GM18907 (cell line): ENCODE data around the gene SH3RF3.

Source experiments
- ATAC-seq: cut with Tn5 transposase; IDR thresholded peaks from one replicate; pipeline ENCODE4 v1.9.1; 2021; ENCODE audit warnings: mild to moderate bottlenecking, moderate library complexity; ENCODE audit not compliant: unreplicated experiment

SH3RF3 gene

GRCh38 chr2:109439390-109439786 is 310.4 kb downstream of the SH3RF3 start:
- no peak for ATAC-seq

GRCh38 chr2:109439986-109440385 is 311.0 kb downstream of the SH3RF3 start:
- no peak for ATAC-seq

- no peak for ATAC-seq
Observed at GRCh38 chr2:109440499-109441156, 311.6 kb downstream of the SH3RF3 start.

GRCh38 chr2:109442715-109443319 is 313.8 kb downstream of the SH3RF3 start:
- no peak for ATAC-seq

GRCh38 chr2:109444916-109445315 is 315.9 kb downstream of the SH3RF3 start:
- ATAC-seq, result no peak

- ATAC-seq, result no peak
Observed at GRCh38 chr2:109446278-109447131, 317.5 kb downstream of the SH3RF3 start.

GRCh38 chr2:109447251-109447661 is 318.3 kb downstream of the SH3RF3 start:
- ATAC-seq, result no peak

- ATAC-seq, result no peak
Observed at GRCh38 chr2:109447776-109448175, 318.8 kb downstream of the SH3RF3 start.

- ATAC-seq, result no peak
Observed at GRCh38 chr2:109448207-109448606, 319.2 kb downstream of the SH3RF3 start.

GRCh38 chr2:109448946-109449788 is 320.2 kb downstream of the SH3RF3 start:
- no peak for ATAC-seq

- ATAC-seq, result no peak
Observed at GRCh38 chr2:109450574-109451273, 321.7 kb downstream of the SH3RF3 start.

GRCh38 chr2:109451671-109452070 is 322.7 kb downstream of the SH3RF3 start:
- no peak for ATAC-seq

GRCh38 chr2:109452318-109453305 is 323.6 kb downstream of the SH3RF3 start:
- no peak for ATAC-seq

GRCh38 chr2:109453371-109453995 is 324.5 kb downstream of the SH3RF3 start:
- ATAC-seq, result no peak

GRCh38 chr2:109454304-109454703 is 325.3 kb downstream of the SH3RF3 start:
- no peak for ATAC-seq

- no peak for ATAC-seq
Observed at GRCh38 chr2:109454765-109455394, 325.9 kb downstream of the SH3RF3 start.

GRCh38 chr2:109455731-109456691 is 327.0 kb downstream of the SH3RF3 start:
- ATAC-seq, result no peak
